Measurements from ENCODE around the gene HNRNPLL.

Gene HNRNPLL

GRCh38 chr2:38592951-38593350, 9.8 kb downstream of the HNRNPLL start:
- Mint-ChIP-seq H3K9me3 (no peaks in the 10 kb centered on the region), H3K4me1 (ENCODE audit: low read depth) (peaks cover 51% of the 10 kb centered on the region), H3K27ac (no peak overlapping the region), H3K4me3 (no peak overlapping the region), H3K27me3 (ENCODE audit: low read depth) (no peaks in the 10 kb centered on the region), H3K36me3 (ENCODE audit: low read depth) (peaks cover 41% of the 10 kb centered on the region)
- DNase-seq (ENCODE audit: low spot score): no peak

GRCh38 chr2:38591152-38591551, 11.6 kb downstream of the HNRNPLL start:
- DNase-seq (ENCODE audit: low spot score): no peak
- H3K36me3 Mint-ChIP-seq (ENCODE audit: low read depth): peaks cover 46% of the 10 kb centered on the region
- H3K27ac Mint-ChIP-seq: no peak overlapping the region
- peaks cover 45% of the 10 kb centered on the region for H3K4me1 Mint-ChIP-seq (ENCODE audit: low read depth)
- H3K4me3 Mint-ChIP-seq: no peak overlapping the region
- no peaks in the 10 kb centered on the region for H3K27me3 Mint-ChIP-seq (ENCODE audit: low read depth)
- no peaks in the 10 kb centered on the region for H3K9me3 Mint-ChIP-seq

- no peak for DNase-seq (ENCODE audit: low spot score)
- peaks cover 43% of the 10 kb centered on the region for H3K4me1 Mint-ChIP-seq (ENCODE audit: low read depth)
- peaks cover 51% of the 10 kb centered on the region for H3K36me3 Mint-ChIP-seq (ENCODE audit: low read depth)
- H3K4me3 Mint-ChIP-seq: no peak overlapping the region
- no peaks in the 10 kb centered on the region for H3K9me3 Mint-ChIP-seq
- H3K27me3 Mint-ChIP-seq (ENCODE audit: low read depth): no peaks in the 10 kb centered on the region
- H3K27ac Mint-ChIP-seq: no peak overlapping the region
These were observed 12.7 kb downstream of the HNRNPLL start for GRCh38 chr2:38590053-38590452.

GRCh38 chr2:38586931-38587330, 15.8 kb downstream of the HNRNPLL start:
- H3K36me3 Mint-ChIP-seq (ENCODE audit: low read depth): peaks cover 55% of the 10 kb centered on the region

GRCh38 chr2:38584881-38585280, 17.8 kb downstream of the HNRNPLL start:
- Mint-ChIP-seq H3K36me3 (ENCODE audit: low read depth) (peaks cover 62% of the 10 kb centered on the region), H3K4me3 (no peak overlapping the region), H3K4me1 (ENCODE audit: low read depth) (peaks cover 27% of the 10 kb centered on the region), H3K27ac (no peak overlapping the region), H3K27me3 (ENCODE audit: low read depth) (no peaks in the 10 kb centered on the region), H3K9me3 (no peaks in the 10 kb centered on the region)
- no peak for DNase-seq (ENCODE audit: low spot score)

More at GRCh38 chr2:38586931-38587330, 15.8 kb downstream of the HNRNPLL start:
- H3K27me3 Mint-ChIP-seq (ENCODE audit: low read depth): no peaks in the 10 kb centered on the region
- H3K9me3 Mint-ChIP-seq: no peaks in the 10 kb centered on the region
- H3K4me1 Mint-ChIP-seq (ENCODE audit: low read depth): peaks cover 28% of the 10 kb centered on the region
- H3K4me3 Mint-ChIP-seq: no peak overlapping the region
- no peak overlapping the region for H3K27ac Mint-ChIP-seq
- no peak for DNase-seq (ENCODE audit: low spot score)

GRCh38 chr2:38583994-38584393, 18.7 kb downstream of the HNRNPLL start:
- Mint-ChIP-seq H3K4me1 (ENCODE audit: low read depth) (peaks cover 22% of the 10 kb centered on the region), H3K4me3 (no peak overlapping the region), H3K27ac (no peak overlapping the region), H3K36me3 (ENCODE audit: low read depth) (peaks cover 54% of the 10 kb centered on the region), H3K27me3 (ENCODE audit: low read depth) (no peaks in the 10 kb centered on the region), H3K9me3 (no peaks in the 10 kb centered on the region)
- no peak for DNase-seq (ENCODE audit: low spot score)

GRCh38 chr2:38583524-38583923, 19.2 kb downstream of the HNRNPLL start:
- no peak for DNase-seq (ENCODE audit: low spot score)
- H3K36me3 Mint-ChIP-seq (ENCODE audit: low read depth): peaks cover 54% of the 10 kb centered on the region
- no peak overlapping the region for H3K4me3 Mint-ChIP-seq
- no peaks in the 10 kb centered on the region for H3K9me3 Mint-ChIP-seq
- H3K27me3 Mint-ChIP-seq (ENCODE audit: low read depth): no peaks in the 10 kb centered on the region
- peaks cover 24% of the 10 kb centered on the region for H3K4me1 Mint-ChIP-seq (ENCODE audit: low read depth)
- no peak overlapping the region for H3K27ac Mint-ChIP-seq

- no peak for DNase-seq (ENCODE audit: low spot score)
- no peak overlapping the region for H3K27ac Mint-ChIP-seq
- no peaks in the 10 kb centered on the region for H3K27me3 Mint-ChIP-seq (ENCODE audit: low read depth)
- H3K4me3 Mint-ChIP-seq: no peak overlapping the region
- peaks cover 25% of the 10 kb centered on the region for H3K4me1 Mint-ChIP-seq (ENCODE audit: low read depth)
- peaks cover 55% of the 10 kb centered on the region for H3K36me3 Mint-ChIP-seq (ENCODE audit: low read depth)
- H3K9me3 Mint-ChIP-seq: no peaks in the 10 kb centered on the region
These were observed 21.3 kb downstream of the HNRNPLL start for GRCh38 chr2:38581193-38582147.

- no peaks in the 10 kb centered on the region for H3K27me3 Mint-ChIP-seq (ENCODE audit: low read depth)
- peaks cover 47% of the 10 kb centered on the region for H3K36me3 Mint-ChIP-seq (ENCODE audit: low read depth)
- no peak for DNase-seq (ENCODE audit: low spot score)
- peaks cover 27% of the 10 kb centered on the region for H3K4me1 Mint-ChIP-seq (ENCODE audit: low read depth)
- H3K9me3 Mint-ChIP-seq: no peaks in the 10 kb centered on the region
- no peak overlapping the region for H3K27ac Mint-ChIP-seq
- no peak overlapping the region for H3K4me3 Mint-ChIP-seq
These were observed 22.6 kb downstream of the HNRNPLL start for GRCh38 chr2:38580115-38580636.

GRCh38 chr2:38578832-38579231, 23.9 kb downstream of the HNRNPLL start:
- Mint-ChIP-seq H3K27ac (peak overlapping the region; percentile 0), H3K9me3 (no peaks in the 10 kb centered on the region), H3K4me1 (ENCODE audit: low read depth) (peaks cover 30% of the 10 kb centered on the region), H3K4me3 (no peak overlapping the region), H3K27me3 (ENCODE audit: low read depth) (no peaks in the 10 kb centered on the region), H3K36me3 (ENCODE audit: low read depth) (peaks cover 49% of the 10 kb centered on the region)
- no peak for DNase-seq (ENCODE audit: low spot score)

GRCh38 chr2:38574278-38574677, 28.4 kb downstream of the HNRNPLL start:
- H3K27ac Mint-ChIP-seq: no peak overlapping the region
- H3K4me1 Mint-ChIP-seq (ENCODE audit: low read depth): peaks cover 31% of the 10 kb centered on the region
- peaks cover 44% of the 10 kb centered on the region for H3K36me3 Mint-ChIP-seq (ENCODE audit: low read depth)
- no peak for DNase-seq (ENCODE audit: low spot score)
- no peaks in the 10 kb centered on the region for H3K9me3 Mint-ChIP-seq
- no peaks in the 10 kb centered on the region for H3K27me3 Mint-ChIP-seq (ENCODE audit: low read depth)
- H3K4me3 Mint-ChIP-seq: no peak overlapping the region

- H3K4me1 Mint-ChIP-seq (ENCODE audit: low read depth): peaks cover 25% of the 10 kb centered on the region
- peak; percentile 57 for DNase-seq (ENCODE audit: low spot score)
- H3K27ac Mint-ChIP-seq: no peak overlapping the region
- no peak overlapping the region for H3K4me3 Mint-ChIP-seq
- H3K27me3 Mint-ChIP-seq (ENCODE audit: low read depth): no peaks in the 10 kb centered on the region
- H3K36me3 Mint-ChIP-seq (ENCODE audit: low read depth): peaks cover 49% of the 10 kb centered on the region
- no peaks in the 10 kb centered on the region for H3K9me3 Mint-ChIP-seq
These were observed 30.6 kb downstream of the HNRNPLL start for GRCh38 chr2:38572167-38572566.

GRCh38 chr2:38571193-38571592, 31.5 kb downstream of the HNRNPLL start:
- Mint-ChIP-seq H3K4me1 (ENCODE audit: low read depth) (peaks cover 25% of the 10 kb centered on the region), H3K36me3 (ENCODE audit: low read depth) (peaks cover 48% of the 10 kb centered on the region), H3K27ac (no peak overlapping the region), H3K4me3 (no peak overlapping the region), H3K27me3 (ENCODE audit: low read depth) (no peaks in the 10 kb centered on the region), H3K9me3 (no peaks in the 10 kb centered on the region)
- DNase-seq (ENCODE audit: low spot score): no peak

- DNase-seq (ENCODE audit: low spot score): no peak
- Mint-ChIP-seq H3K4me3 (no peak overlapping the region), H3K27ac (no peak overlapping the region), H3K9me3 (no peaks in the 10 kb centered on the region), H3K4me1 (ENCODE audit: low read depth) (peaks cover 16% of the 10 kb centered on the region), H3K36me3 (ENCODE audit: low read depth) (peaks cover 50% of the 10 kb centered on the region), H3K27me3 (ENCODE audit: low read depth) (no peaks in the 10 kb centered on the region)
These were observed 33.8 kb downstream of the HNRNPLL start for GRCh38 chr2:38568724-38569436.
